AG04449 (cell line): ENCODE results near the gene QSER1.

ENCODE experiments used
- CTCF ChIA-PET: fragments of 350-600 bp; formaldehyde crosslinking; extraction: SDS; loops from one replicate; lab custom pipeline; 2021; ENCODE audit warnings: antibody characterized with exemption; lab: Yijun Ruan, JAX
- POLR2A ChIA-PET: fragments of 400-600, 350-600 bp; formaldehyde crosslinking; extraction: SDS; loops from one replicate; lab custom pipeline; 2020; ENCODE audit warnings: antibody characterized with exemption, inconsistent platforms; lab: Yijun Ruan, JAX
- DNase-seq: peaks from one replicate; pipeline ENCODE4 v3.0.0-alpha.2; 2010; ENCODE audit warnings: low read depth, low spot score
- H3K4me3 ChIP-seq: 2 replicates; pipeline ENCODE4 v1.5.1; 2011; ENCODE audit warnings: low read depth, mild to moderate bottlenecking, control low read depth, low read length
- CTCF ChIP-seq: IDR thresholded peaks from one replicate; pipeline ENCODE4 v1.5.1; 2011; ENCODE audit warnings: mild to moderate bottlenecking, moderate library complexity, low read length, control low read depth, inconsistent platforms; ENCODE audit not compliant: insufficient read depth; ENCODE audit errors: missing control alignments

Gene QSER1

GRCh38 chr11:33015621-33016551, 123.3 kb downstream of the QSER1 start, which contains the start of gene DEPDC7:
Gene DEPDC7 (plus strand): TSS chr11:33015878. CDS start chr11:33015956, 78 bp downstream.
- H3K4me3 ChIP-seq, result peak within 1 kb of the TSS; percentile 74
- no peak for TF ChIP-seq CTCF
- DNase-seq, result no peak
- POLR2A ChIA-PET, result interaction anchor here (0.6 to 1.6 kb wide), 6 partner anchors 11 to 127 kb away, joined by 3 to 13 read pairs (median 4); partner anchors contain the start of gene TCP11L1
- CTCF ChIA-PET, result interaction anchor here (0.6 to 1.6 kb wide), 8 partner anchors 9 to 121 kb away, joined by 3 to 9 read pairs (median 4); no protein-coding TSS in a partner anchor

GRCh38 chr11:33016654-33017053, 124.0 kb downstream of the QSER1 start:
- TF ChIP-seq CTCF, result no peak
- ChIA-PET POLR2A (interaction anchor here (0.8 to 1.6 kb wide), 4 partner anchors 12 to 49 kb away, joined by 3 to 13 read pairs (median 4); partner anchors contain the start of gene TCP11L1), CTCF (interaction anchor here (1.0 to 1.6 kb wide), 7 partner anchors 9 to 48 kb away, joined by 3 to 9 read pairs (median 4); no protein-coding TSS in a partner anchor)
- H3K4me3 ChIP-seq, result peak overlapping the region; percentile 74
- DNase-seq, result no peak

- DNase-seq, result no peak
- no peak for TF ChIP-seq CTCF
- H3K4me3 ChIP-seq, result no peak overlapping the region
- ChIA-PET CTCF (interaction anchor here (1.6 kb wide), 1 partner anchor 47 kb away, joined by 4 read pairs; no protein-coding TSS in a partner anchor), POLR2A (no interaction called here)
These were observed 124.9 kb downstream of the QSER1 start for GRCh38 chr11:33017478-33017877.

- ChIA-PET POLR2A (no interaction called here), CTCF (interaction anchor here (1.6 kb wide), 1 partner anchor 46 kb away, joined by 4 read pairs; no protein-coding TSS in a partner anchor)
- H3K4me3 ChIP-seq, result no peak overlapping the region
- TF ChIP-seq CTCF, result no peak
- DNase-seq, result no peak
These were observed 125.4 kb downstream of the QSER1 start for GRCh38 chr11:33017965-33018364.

GRCh38 chr11:33018840-33019239, 126.2 kb downstream of the QSER1 start:
- no peak for TF ChIP-seq CTCF
- CTCF ChIA-PET, result no interaction called here
- DNase-seq, result no peak
- POLR2A ChIA-PET, result interaction anchor here (0.6 kb wide), 1 partner anchor 8 kb away, joined by 3 read pairs; no protein-coding TSS in a partner anchor
- H3K4me3 ChIP-seq, result no peak overlapping the region

GRCh38 chr11:33021501-33021900, 128.9 kb downstream of the QSER1 start:
- ChIA-PET POLR2A (no interaction called here), CTCF (interaction anchor here (0.7 to 1.8 kb wide), 4 partner anchors 9 to 62 kb away, joined by 3 to 7 read pairs (median 5); no protein-coding TSS in a partner anchor)
- no peak for DNase-seq
- TF ChIP-seq CTCF, result no peak
- H3K4me3 ChIP-seq, result no peak overlapping the region
